ENCODE results near the gene SLC26A2.
A peak's percentile ranks its signal among the peaks of the same experiment; 100 is the strongest.

SLC26A2 gene

GRCh38 chr5:150000990-150001659, 40.6 kb downstream of the SLC26A2 start:
- peak overlapping the region; percentile 100 for H3K27ac ChIP-seq
- TF ChIP-seq CTCF (conservative IDR thresholded peaks at IDR 0.05) = no peak

- TF ChIP-seq CTCF (conservative IDR thresholded peaks at IDR 0.05) = peak; percentile 73
- H3K27ac ChIP-seq = peak overlapping the region; percentile 100
These were observed 41.3 kb downstream of the SLC26A2 start for GRCh38 chr5:150001660-150002486.

- no peak for TF ChIP-seq CTCF (conservative IDR thresholded peaks at IDR 0.05)
These were observed 45.8 kb downstream of the SLC26A2 start for GRCh38 chr5:150006318-150006717.

GRCh38 chr5:150007050-150007449, 46.5 kb downstream of the SLC26A2 start:
- no peak for TF ChIP-seq CTCF (conservative IDR thresholded peaks at IDR 0.05)

More at GRCh38 chr5:150006318-150006717, 45.8 kb downstream of the SLC26A2 start:
- no peak overlapping the region for H3K27ac ChIP-seq

GRCh38 chr5:150009671-150010387, 49.3 kb downstream of the SLC26A2 start:
- no peak for TF ChIP-seq CTCF (conservative IDR thresholded peaks at IDR 0.05)
- H3K27ac ChIP-seq = no peak overlapping the region

More at GRCh38 chr5:150007050-150007449, 46.5 kb downstream of the SLC26A2 start:
- no peak overlapping the region for H3K27ac ChIP-seq

GRCh38 chr5:150013931-150014330, 53.4 kb downstream of the SLC26A2 start:
- TF ChIP-seq CTCF (conservative IDR thresholded peaks at IDR 0.05) = no peak
- no peak overlapping the region for H3K27ac ChIP-seq

- TF ChIP-seq CTCF (conservative IDR thresholded peaks at IDR 0.05) = no peak
- H3K27ac ChIP-seq = no peak overlapping the region
These were observed 53.9 kb downstream of the SLC26A2 start for GRCh38 chr5:150014456-150014855.
